Bronchial epithelial cell (primary cell): ENCODE data around the gene MEIS1. TPM values are rescaled to one million over a fixed set of nuclear protein-coding genes. Genes with fewer than 3 reads are reported as not detected.
A peak's percentile ranks its signal among the peaks of the same experiment; 100 is the strongest.

Experiments used
- DNase-seq: peaks from one replicate; pipeline ENCODE4 v3.0.0-alpha.2; 2010; ENCODE audit warnings: low read depth
- FAIRE-seq: peaks from 2 replicates; lab custom pipeline; 2011; peaks lifted over from hg19 to GRCh38; lab: Jason Lieb, UNC
- H3K27me3 ChIP-seq: 2 replicates; pipeline ENCODE4 v1.5.1; 2011; ENCODE audit warnings: low read length; ENCODE audit not compliant: control insufficient read depth, insufficient read depth
- H3K36me3 ChIP-seq: 2 replicates; pipeline ENCODE4 v1.5.1; 2011; ENCODE audit warnings: low read length; ENCODE audit not compliant: control insufficient read depth, insufficient read depth
- H3K4me3 ChIP-seq: 2 replicates; pipeline ENCODE4 v1.5.1; 2011; ENCODE audit warnings: mild to moderate bottlenecking, low read depth, low read length, control low read depth
- total RNA-seq: library from RNA; depleted of rRNA; stranded (reverse); fragments of >200 nt; gene quantifications from 2 replicates; pipeline ENCODE4 v1.2.1, GENCODE V29; 2014
- TF ChIP-seq, protein P1 (sequence below): IDR thresholded peaks from 2 replicates; pipeline ENCODE4 v1.5.1; 2011; ENCODE audit warnings: mild to moderate bottlenecking, moderate library complexity, low read length, control low read depth, inconsistent platforms; ENCODE audit not compliant: insufficient read depth, severe bottlenecking

The MEIS1 gene
- total RNA-seq, 1 donor from 2014 or later = 28.4 TPM

DNA sequence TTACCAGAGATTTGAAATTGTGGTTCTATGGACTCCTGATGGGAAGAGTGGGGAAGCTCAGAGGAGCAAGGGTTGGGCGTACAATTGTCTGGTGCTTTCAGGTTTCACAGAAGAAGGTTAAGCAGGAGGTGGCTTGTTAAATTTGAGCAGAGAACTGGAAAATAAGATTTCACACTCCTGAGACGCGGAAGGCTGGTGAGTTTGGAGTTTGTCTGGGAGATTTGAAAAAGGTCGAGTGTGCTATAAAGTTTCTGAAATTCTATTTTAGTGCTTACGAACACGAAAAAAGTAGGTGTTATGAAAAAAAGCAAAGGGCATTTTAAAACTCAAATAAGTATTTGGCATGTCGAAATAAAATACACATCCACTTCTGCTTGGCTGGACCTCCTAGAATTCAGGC, 170.1 kb downstream of the MEIS1 start:
- no peak for FAIRE-seq

DNA sequence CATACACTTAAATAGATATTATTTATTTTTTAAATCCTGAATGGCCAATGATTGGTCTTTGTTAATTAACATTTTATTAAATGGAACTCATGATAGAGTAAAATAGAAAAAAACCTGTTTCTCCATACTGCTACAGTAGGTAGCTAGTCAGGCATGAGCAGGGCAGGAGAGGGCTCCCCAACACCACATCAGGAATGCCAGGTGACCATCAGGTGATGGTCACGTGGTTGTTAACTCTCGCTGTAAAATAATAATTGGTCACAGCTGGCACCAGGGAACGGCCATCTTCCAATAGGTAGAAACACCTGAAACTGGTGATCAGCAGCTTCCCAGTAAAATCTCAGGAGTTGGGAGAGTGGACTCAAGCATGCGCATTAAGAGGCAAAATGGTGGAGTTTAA, 172.2 kb downstream of the MEIS1 start:
- DNase-seq (no peak), FAIRE-seq (no peak)
- TF ChIP-seq, protein P1, sequence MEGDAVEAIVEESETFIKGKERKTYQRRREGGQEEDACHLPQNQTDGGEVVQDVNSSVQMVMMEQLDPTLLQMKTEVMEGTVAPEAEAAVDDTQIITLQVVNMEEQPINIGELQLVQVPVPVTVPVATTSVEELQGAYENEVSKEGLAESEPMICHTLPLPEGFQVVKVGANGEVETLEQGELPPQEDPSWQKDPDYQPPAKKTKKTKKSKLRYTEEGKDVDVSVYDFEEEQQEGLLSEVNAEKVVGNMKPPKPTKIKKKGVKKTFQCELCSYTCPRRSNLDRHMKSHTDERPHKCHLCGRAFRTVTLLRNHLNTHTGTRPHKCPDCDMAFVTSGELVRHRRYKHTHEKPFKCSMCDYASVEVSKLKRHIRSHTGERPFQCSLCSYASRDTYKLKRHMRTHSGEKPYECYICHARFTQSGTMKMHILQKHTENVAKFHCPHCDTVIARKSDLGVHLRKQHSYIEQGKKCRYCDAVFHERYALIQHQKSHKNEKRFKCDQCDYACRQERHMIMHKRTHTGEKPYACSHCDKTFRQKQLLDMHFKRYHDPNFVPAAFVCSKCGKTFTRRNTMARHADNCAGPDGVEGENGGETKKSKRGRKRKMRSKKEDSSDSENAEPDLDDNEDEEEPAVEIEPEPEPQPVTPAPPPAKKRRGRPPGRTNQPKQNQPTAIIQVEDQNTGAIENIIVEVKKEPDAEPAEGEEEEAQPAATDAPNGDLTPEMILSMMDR = peak; percentile 1
- H3K4me3 ChIP-seq = no peak overlapping the region
- H3K27me3 ChIP-seq = no peaks in the 10 kb centered on the region
- H3K36me3 ChIP-seq = no peaks in the 10 kb centered on the region

More for the DNA sequence above, 170.1 kb downstream of the MEIS1 start:
- Histone ChIP-seq H3K27me3 (no peaks in the 10 kb centered on the region), H3K36me3 (no peaks in the 10 kb centered on the region), H3K4me3 (no peak overlapping the region)
- TF ChIP-seq, protein P1 = no peak
- no peak for DNase-seq
